ENCODE data around the gene CAPZA2.
"Not testable (repeated sequence)": the region's sequence is repeated elsewhere in the genome, so short reads cannot be mapped to it uniquely, and the experiment has no call there.

The CAPZA2 gene

GRCh38 chr7:116956477-116956804 is 94.1 kb downstream of the CAPZA2 start:
- Histone ChIP-seq H3K36me3 (replicated peaks) (no peaks in the 10 kb centered on the region), H3K27me3 (ENCODE audit: low read depth) (no peaks in the 10 kb centered on the region), H3K9me3 (no peaks in the 10 kb centered on the region), H3K4me1 (peaks cover 11% of the 10 kb centered on the region), H3K4me3 (no peak overlapping the region)
- DNase-seq (ENCODE audit: low spot score in 2 of 2): no peak
- in situ Hi-C loops (cut with MboI; ENCODE audit: low sequenced_read_pairs): no loop called here

DNA sequence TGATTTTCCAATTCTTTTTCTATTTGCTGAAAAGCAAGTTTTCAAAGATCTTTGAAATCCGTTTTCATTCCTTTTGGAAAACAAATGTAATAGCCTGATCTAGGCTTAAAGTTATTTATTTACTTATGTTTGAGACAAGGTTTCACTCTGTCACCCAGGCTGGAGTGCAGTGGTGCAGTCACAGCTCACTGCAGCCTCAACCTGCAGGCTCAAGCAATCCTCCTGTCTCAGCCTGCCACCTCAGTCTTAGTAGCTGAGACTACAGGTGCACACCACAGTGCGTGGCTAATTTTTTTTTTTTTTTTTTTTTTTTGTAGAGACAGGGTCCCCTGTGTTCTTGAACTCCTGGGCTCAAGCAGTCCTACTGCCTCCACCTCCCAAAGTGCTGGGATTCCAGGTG is 95.5 kb downstream of the CAPZA2 start:
- Histone ChIP-seq H3K9me3 (no peaks in the 10 kb centered on the region), H3K4me1 (peaks cover 7% of the 10 kb centered on the region; the same call in 1 of the 2 replicates), H3K27me3 (ENCODE audit: low read depth) (no peaks in the 10 kb centered on the region), H3K36me3 (replicated peaks) (no peaks in the 10 kb centered on the region), H3K4me3 (no peak overlapping the region)
- DNase-seq (ENCODE audit: low spot score in 2 of 2): no peak
- in situ Hi-C loops (cut with MboI; ENCODE audit: low sequenced_read_pairs): no loop called here

GRCh38 chr7:116961966-116962673 is 99.7 kb downstream of the CAPZA2 start:
- DNase-seq (ENCODE audit: low spot score in 2 of 2); H3K27me3 ChIP-seq (ENCODE audit: low read depth); H3K9me3 ChIP-seq; H3K4me3 ChIP-seq; H3K36me3 ChIP-seq (replicated peaks); H3K4me1 ChIP-seq; in situ Hi-C loops (cut with MboI; ENCODE audit: low sequenced_read_pairs): not testable (repeated sequence)

DNA sequence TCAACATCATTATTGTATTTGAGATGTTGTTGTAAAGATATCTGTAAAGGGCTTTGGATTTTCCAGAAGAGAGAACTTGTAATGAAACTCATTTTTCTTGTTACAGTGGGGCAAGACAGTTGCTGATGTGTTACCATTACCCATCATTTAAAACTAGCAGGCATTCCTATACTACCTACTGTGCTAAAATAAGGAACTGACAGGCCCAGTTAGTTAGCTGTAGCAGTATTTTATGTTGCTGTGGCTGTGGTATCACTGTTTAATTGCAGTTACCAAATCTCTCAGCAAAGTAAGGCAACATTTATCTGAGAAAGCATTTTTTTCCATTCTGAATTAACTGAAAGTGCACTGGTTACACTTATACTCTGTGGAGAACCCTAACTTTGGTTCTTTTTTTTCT is 100.8 kb downstream of the CAPZA2 start:
- Histone ChIP-seq H3K9me3 (no peaks in the 10 kb centered on the region), H3K36me3 (replicated peaks) (no peaks in the 10 kb centered on the region), H3K4me1 (peaks cover 2% of the 10 kb centered on the region), H3K4me3 (no peak overlapping the region), H3K27me3 (ENCODE audit: low read depth) (no peaks in the 10 kb centered on the region)
- in situ Hi-C loops (cut with MboI; ENCODE audit: low sequenced_read_pairs): no loop called here
- no peak for DNase-seq (ENCODE audit: low spot score in 2 of 2)

DNA sequence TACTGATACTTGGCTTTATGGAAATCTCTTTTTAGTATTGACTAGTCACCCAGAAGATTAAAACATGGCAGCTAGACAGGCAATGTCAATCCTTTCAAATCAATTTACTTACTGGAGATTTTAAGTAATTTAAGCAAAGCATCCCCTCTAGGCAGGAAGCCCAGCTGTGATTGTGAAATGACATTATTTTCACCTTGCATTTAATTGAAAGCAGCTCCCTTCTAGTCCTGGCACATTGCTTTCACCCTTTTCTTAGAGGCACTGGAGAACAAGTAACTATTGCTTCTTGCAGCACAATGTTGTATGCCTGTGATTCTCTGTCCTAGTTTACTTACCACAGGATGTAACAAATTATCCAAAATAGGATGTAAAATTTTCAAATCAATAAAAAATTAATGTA is 104.2 kb downstream of the CAPZA2 start:
- no peak for DNase-seq (ENCODE audit: low spot score in 2 of 2)
- H3K4me3 ChIP-seq: no peak overlapping the region
- H3K27me3 ChIP-seq (ENCODE audit: low read depth): no peaks in the 10 kb centered on the region
- in situ Hi-C loops (cut with MboI; ENCODE audit: low sequenced_read_pairs): no loop called here
- H3K4me1 ChIP-seq: peaks cover 11% of the 10 kb centered on the region
- H3K36me3 ChIP-seq (replicated peaks): no peaks in the 10 kb centered on the region
- H3K9me3 ChIP-seq: no peaks in the 10 kb centered on the region

GRCh38 chr7:116967254-116967922 is 105.0 kb downstream of the CAPZA2 start:
- Histone ChIP-seq H3K27me3 (ENCODE audit: low read depth) (no peaks in the 10 kb centered on the region), H3K9me3 (no peaks in the 10 kb centered on the region), H3K36me3 (replicated peaks) (no peaks in the 10 kb centered on the region), H3K4me1 (peaks cover 11% of the 10 kb centered on the region), H3K4me3 (no peak overlapping the region)
- in situ Hi-C loops (cut with MboI; ENCODE audit: low sequenced_read_pairs): no loop called here
- DNase-seq (ENCODE audit: low spot score in 2 of 2): no peak

- no peak for DNase-seq (ENCODE audit: low spot score in 2 of 2)
- Histone ChIP-seq H3K27me3 (ENCODE audit: low read depth) (no peaks in the 10 kb centered on the region), H3K36me3 (replicated peaks) (no peaks in the 10 kb centered on the region), H3K9me3 (no peaks in the 10 kb centered on the region), H3K4me3 (no peak overlapping the region), H3K4me1 (peaks cover 11% of the 10 kb centered on the region)
- in situ Hi-C loops (cut with MboI; ENCODE audit: low sequenced_read_pairs): no loop called here
These were observed 105.6 kb downstream of the CAPZA2 start for GRCh38 chr7:116967983-116968382.

DNA sequence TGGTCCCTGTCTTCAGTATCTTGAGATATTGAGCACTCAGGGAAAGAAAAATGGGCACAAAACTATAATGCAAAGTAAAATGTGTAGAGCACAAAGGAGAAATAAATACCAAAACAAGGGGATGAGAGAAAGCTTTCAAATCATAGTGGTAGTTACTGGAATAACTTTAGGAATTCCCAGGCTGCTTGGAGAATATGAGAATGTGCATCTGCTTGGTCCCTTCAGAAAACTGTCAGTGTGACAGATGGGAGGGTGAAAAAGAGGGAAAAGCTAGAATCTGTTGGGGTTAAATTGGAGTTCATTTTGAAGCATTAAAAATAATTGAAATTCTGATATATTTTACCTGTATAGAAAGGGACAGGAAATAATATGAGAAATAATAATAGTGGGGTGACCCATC is 106.2 kb downstream of the CAPZA2 start:
- DNase-seq (ENCODE audit: low spot score in 2 of 2): no peak
- in situ Hi-C loops (cut with MboI; ENCODE audit: low sequenced_read_pairs): no loop called here
- H3K9me3 ChIP-seq: no peaks in the 10 kb centered on the region
- no peak overlapping the region for H3K4me3 ChIP-seq
- H3K4me1 ChIP-seq: peaks cover 11% of the 10 kb centered on the region
- H3K36me3 ChIP-seq (replicated peaks): no peaks in the 10 kb centered on the region
- H3K27me3 ChIP-seq (ENCODE audit: low read depth): no peaks in the 10 kb centered on the region

- H3K27me3 ChIP-seq (ENCODE audit: low read depth): no peaks in the 10 kb centered on the region
- H3K4me3 ChIP-seq: no peak overlapping the region
- H3K9me3 ChIP-seq: no peaks in the 10 kb centered on the region
- peak; percentile 36 to 72 for DNase-seq (ENCODE audit: low spot score in 2 of 2)
- peaks cover 9% of the 10 kb centered on the region for H3K4me1 ChIP-seq
- H3K36me3 ChIP-seq (replicated peaks): no peaks in the 10 kb centered on the region
- in situ Hi-C loops (cut with MboI; ENCODE audit: low sequenced_read_pairs): no loop called here
These were observed 107.0 kb downstream of the CAPZA2 start for GRCh38 chr7:116969371-116969902.

GRCh38 chr7:116970238-116970910 is 108.0 kb downstream of the CAPZA2 start:
- H3K4me1 ChIP-seq: peaks cover 9% of the 10 kb centered on the region

DNA sequence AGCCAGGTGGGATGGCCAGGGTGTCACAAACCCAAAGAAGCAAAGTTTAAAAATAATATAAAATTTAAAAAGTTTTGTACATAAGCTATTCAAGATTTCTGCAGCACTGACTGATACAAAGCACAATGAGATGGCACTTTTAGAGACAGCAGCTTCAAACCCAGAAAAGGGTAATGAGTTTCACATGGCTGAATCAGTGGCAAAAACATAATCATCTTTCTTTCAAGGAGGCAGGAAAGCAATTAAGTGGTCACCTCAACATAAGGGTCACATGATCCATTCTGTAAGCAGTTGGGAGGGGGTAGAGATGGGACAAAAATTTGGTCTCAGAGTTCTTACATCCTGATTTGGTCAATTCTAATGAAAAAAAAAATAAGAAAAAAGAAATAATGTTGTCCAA is 108.8 kb downstream of the CAPZA2 start:
- not testable (repeated sequence) for H3K4me1 ChIP-seq; DNase-seq (ENCODE audit: low spot score in 2 of 2)

More at GRCh38 chr7:116970238-116970910, 108.0 kb downstream of the CAPZA2 start:
- H3K27me3 ChIP-seq (ENCODE audit: low read depth): no peaks in the 10 kb centered on the region
- DNase-seq (ENCODE audit: low spot score in 2 of 2): no peak
- in situ Hi-C loops (cut with MboI; ENCODE audit: low sequenced_read_pairs): no loop called here
- no peaks in the 10 kb centered on the region for H3K36me3 ChIP-seq (replicated peaks)
- no peaks in the 10 kb centered on the region for H3K9me3 ChIP-seq
- no peak overlapping the region for H3K4me3 ChIP-seq

More for the DNA sequence above, 108.8 kb downstream of the CAPZA2 start:
- H3K9me3 ChIP-seq; in situ Hi-C loops (cut with MboI; ENCODE audit: low sequenced_read_pairs); H3K36me3 ChIP-seq (replicated peaks); H3K27me3 ChIP-seq (ENCODE audit: low read depth); H3K4me3 ChIP-seq: not testable (repeated sequence)
